Left lung (tissue), 10 donors: ENCODE results near the gene SLC34A1. TPM values are rescaled to one million over a fixed set of nuclear protein-coding genes. Genes with fewer than 3 reads are reported as not detected.

Experiments
- ATAC-seq: fragments of 200-7000 bp; cut with Tn5 transposase; one replicate; pipeline ENCODE4 v1.9.1; 2020; ENCODE audit warnings: moderate library complexity
- DNase-seq, 4 donors: peaks; one replicate each; pipeline ENCODE4 v3.0.0-alpha.2; 2013 to 2020
- H3K27ac ChIP-seq, 2 donors: fragments of 200-600 bp; sonication (generic) in 1 of 2; one replicate each; pipeline versions ENCODE4 v1.5.0 to v1.8.0; 2020 to 2021
- H3K27me3 ChIP-seq, 2 donors: fragments of 200-600 bp; sonication (generic) in 1 of 2; one replicate each; pipeline versions ENCODE4 v1.5.0 to v1.8.0; 2020 to 2021
- H3K36me3 ChIP-seq, 2 donors: fragments of 200-600 bp; sonication (generic) in 1 of 2; one replicate each; pipeline versions ENCODE4 v1.5.0 to v1.8.0; 2020 to 2021
- H3K4me1 ChIP-seq, 2 donors: fragments of 200-600 bp; one replicate each; pipeline ENCODE4 v1.8.0; 2021
- H3K4me3 ChIP-seq, 2 donors: fragments of 200-600 bp; sonication (generic) in 1 of 2; one replicate each; pipeline versions ENCODE4 v1.5.0 to v1.8.0; 2020 to 2021; ENCODE audit warnings: mild to moderate bottlenecking in 1 of 2
- H3K9me3 ChIP-seq, 2 donors: fragments of 200-600 bp; sonication (generic) in 1 of 2; one replicate each; pipeline versions ENCODE4 v1.5.0 to v1.8.0; 2020 to 2021
- intact Hi-C, 2 donors: fragments of 100-400 bp; cut with DNase I; formaldehyde crosslinking; loops; one replicate each; pipeline versions ENCODE4 v1.11.2 to v1.14.2; 2022
- polyA plus RNA-seq, 6 donors: library from polyadenylated mRNA; unstranded; fragments of 120-200 nt; gene quantifications; one replicate each; pipeline ENCODE4 v1.2.1, GENCODE V29; 2013; ENCODE audit not compliant: insufficient read length in 6 of 6
- total RNA-seq, 2 donors: library from RNA; stranded (reverse); fragmentation: NEBNext Ultra II Directional; extraction: Animal tissue kit (Norgen Biotek cat#: 25700); gene quantifications; one replicate each; pipeline ENCODE4 v1.2.1, GENCODE V29; 2021
- TF ChIP-seq, protein P1 (sequence below), 2 donors: fragments of 200-600 bp; sonication (generic) in 1 of 2; IDR thresholded peaks; one replicate each; pipeline versions ENCODE4 v1.5.0 to v1.8.0; 2021; ENCODE audit warnings: antibody characterized with exemption in 2 of 2
- donor health status: DM: no; HTN: yes; CAD: no.
- donor health status: DM: no; HTN: no; CAD: no.

The SLC34A1 gene
- total and polyA plus RNA-seq, 8 donors: 0.18 to 1.7 (median 0.36) TPM; not detected in 3

GRCh38 chr5:177368869-177369644 lies 15.2 kb upstream of the SLC34A1 start:
- Histone ChIP-seq H3K36me3 (peaks cover 0 to 31% of the 10 kb centered on the region in 2 donors), H3K27ac (no peak overlapping the region), H3K4me1 (peaks cover 20 to 65% of the 10 kb centered on the region in 2 donors), H3K9me3 (no peaks in the 10 kb centered on the region), H3K27me3 (no peaks in the 10 kb centered on the region), H3K4me3 (no peak overlapping the region)
- peak in 1 of 4 donors; percentile 32 for DNase-seq
- ATAC-seq: no peak
- intact Hi-C loops: no loop called here
- TF ChIP-seq, protein P1, sequence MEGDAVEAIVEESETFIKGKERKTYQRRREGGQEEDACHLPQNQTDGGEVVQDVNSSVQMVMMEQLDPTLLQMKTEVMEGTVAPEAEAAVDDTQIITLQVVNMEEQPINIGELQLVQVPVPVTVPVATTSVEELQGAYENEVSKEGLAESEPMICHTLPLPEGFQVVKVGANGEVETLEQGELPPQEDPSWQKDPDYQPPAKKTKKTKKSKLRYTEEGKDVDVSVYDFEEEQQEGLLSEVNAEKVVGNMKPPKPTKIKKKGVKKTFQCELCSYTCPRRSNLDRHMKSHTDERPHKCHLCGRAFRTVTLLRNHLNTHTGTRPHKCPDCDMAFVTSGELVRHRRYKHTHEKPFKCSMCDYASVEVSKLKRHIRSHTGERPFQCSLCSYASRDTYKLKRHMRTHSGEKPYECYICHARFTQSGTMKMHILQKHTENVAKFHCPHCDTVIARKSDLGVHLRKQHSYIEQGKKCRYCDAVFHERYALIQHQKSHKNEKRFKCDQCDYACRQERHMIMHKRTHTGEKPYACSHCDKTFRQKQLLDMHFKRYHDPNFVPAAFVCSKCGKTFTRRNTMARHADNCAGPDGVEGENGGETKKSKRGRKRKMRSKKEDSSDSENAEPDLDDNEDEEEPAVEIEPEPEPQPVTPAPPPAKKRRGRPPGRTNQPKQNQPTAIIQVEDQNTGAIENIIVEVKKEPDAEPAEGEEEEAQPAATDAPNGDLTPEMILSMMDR (IDR thresholded peaks at IDR 0.05): peak; percentile 50 to 56

DNA sequence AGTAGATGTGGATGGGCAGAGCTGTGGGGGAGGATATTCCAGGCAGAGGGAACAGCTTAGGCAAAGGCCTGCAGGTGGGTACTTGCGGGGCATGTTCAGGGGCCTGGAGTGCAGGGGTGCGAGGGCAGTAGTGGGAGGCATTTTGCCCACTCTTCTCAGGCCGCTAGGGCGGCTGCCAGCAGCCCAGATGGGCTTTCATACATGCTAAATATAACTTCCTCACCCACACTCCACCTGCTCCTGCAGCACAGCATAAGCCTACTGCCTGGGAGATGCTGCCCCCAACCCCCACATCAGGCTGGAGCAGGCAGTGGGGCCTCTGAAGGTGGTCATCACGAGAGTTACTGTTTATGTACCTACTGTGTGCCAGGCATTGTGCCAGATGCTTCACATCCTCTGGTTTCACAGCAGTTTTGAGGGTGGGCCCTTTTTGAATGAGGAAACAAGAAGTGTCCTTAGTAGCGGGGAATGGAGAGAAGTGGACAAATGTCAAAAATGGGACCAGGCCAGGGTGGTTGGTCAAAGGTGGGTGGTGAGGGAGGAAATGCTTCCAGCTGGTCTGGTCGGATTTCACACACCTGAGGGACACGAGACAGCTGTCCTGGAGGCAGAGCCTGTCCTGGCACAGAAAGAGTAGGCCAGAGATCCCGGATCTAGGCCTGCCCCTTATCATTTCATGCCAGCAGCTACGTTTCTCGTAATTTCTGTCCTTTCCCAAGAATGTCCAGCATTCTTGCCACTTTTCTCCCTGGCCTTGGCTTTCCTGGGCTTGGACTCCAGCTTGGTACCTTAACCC lies 14.4 kb upstream of the SLC34A1 start:
- H3K9me3 ChIP-seq: no peaks in the 10 kb centered on the region
- peaks cover 0 to 31% of the 10 kb centered on the region in 2 donors for H3K36me3 ChIP-seq
- peaks cover 20 to 57% of the 10 kb centered on the region in 2 donors for H3K4me1 ChIP-seq
- H3K4me3 ChIP-seq: no peak overlapping the region
- ATAC-seq (no peak), DNase-seq (peak in 1 of 4 donors; percentile 50)
- no peaks in the 10 kb centered on the region for H3K27me3 ChIP-seq
- H3K27ac ChIP-seq: peak overlapping the region in 1 of 2 donors; percentile 77
- intact Hi-C loops: no loop called here
- TF ChIP-seq, protein P1 (IDR thresholded peaks at IDR 0.05): no peak

GRCh38 chr5:177370488-177371119 lies 13.6 kb upstream of the SLC34A1 start:
- TF ChIP-seq, protein P1 (IDR thresholded peaks at IDR 0.05): no peak
- peak in 3 of 4 donors; percentile 88 to 90 (median 88) for DNase-seq
- no peaks in the 10 kb centered on the region for H3K27me3 ChIP-seq
- peak overlapping the region in 1 of 2 donors; percentile 77 for H3K27ac ChIP-seq
- H3K36me3 ChIP-seq: peaks cover 0 to 31% of the 10 kb centered on the region in 2 donors
- H3K4me3 ChIP-seq: peak overlapping the region; percentile 37 to 43
- peaks cover 20 to 55% of the 10 kb centered on the region in 2 donors for H3K4me1 ChIP-seq
- no peaks in the 10 kb centered on the region for H3K9me3 ChIP-seq
- intact Hi-C loops: no loop called here
- ATAC-seq: peak; percentile 81

DNA sequence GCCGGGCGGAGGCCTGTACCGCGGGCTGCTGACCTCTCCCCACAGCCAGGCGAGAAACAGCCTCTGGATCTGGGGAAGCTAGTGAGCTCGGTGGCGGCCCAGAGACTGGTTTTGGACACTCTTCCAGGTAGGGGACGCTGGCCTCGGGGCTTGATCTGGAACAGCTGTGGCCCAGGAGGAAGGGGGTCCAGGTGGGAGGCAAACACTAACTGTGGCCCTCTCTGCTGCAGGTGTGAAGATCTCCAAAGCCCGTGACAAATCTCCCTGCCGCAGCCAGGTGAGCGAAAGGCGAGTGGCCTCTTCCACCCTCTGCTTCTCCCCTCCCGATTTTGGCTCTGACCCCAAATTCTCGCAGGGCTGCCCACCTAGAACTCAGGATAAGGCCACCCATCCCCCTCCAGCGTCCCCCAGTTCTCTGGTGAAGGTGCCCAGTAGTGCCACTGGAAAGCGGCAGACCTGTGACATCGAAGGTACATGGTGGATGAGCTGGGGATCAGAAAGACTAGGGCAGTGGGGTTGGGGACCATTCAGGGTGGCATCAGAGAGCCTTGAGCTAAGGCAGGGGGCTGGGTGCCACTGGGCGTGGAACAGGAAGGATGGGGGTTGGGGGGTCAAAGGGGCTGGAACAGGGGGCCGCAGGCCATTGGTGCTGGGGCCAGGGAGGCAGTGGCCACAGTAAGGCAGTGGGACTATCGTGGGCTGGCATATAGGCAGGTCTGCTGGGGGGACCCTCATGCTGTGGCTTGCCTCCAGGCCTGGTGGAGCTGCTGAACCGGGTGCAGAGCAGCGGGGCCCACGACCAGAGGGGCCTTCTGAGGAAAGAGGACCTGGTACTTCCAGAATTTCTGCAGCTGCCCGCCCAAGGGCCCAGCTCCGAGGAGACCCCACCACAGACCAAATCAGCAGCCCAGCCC lies 12.9 kb upstream of the SLC34A1 start:
- DNase-seq (no peak), ATAC-seq (no peak)
- Histone ChIP-seq H3K27me3 (no peaks in the 10 kb centered on the region), H3K27ac (peak overlapping the region in 1 of 2 donors; percentile 77), H3K36me3 (peaks cover 0 to 31% of the 10 kb centered on the region in 2 donors), H3K4me1 (peaks cover 15 to 50% of the 10 kb centered on the region in 2 donors), H3K4me3 (peak overlapping the region; percentile 37 to 43), H3K9me3 (no peaks in the 10 kb centered on the region)
- intact Hi-C loops: no loop called here
- TF ChIP-seq, protein P1 (IDR thresholded peaks at IDR 0.05): no peak
